Stimulated activated CD4-positive, alpha-beta T cell treated with anti-CD3 and anti-CD28 coated beads, Interleukin-12 subunit alpha, Interleukin-12 subunit beta, amount 100 ng/mL, for 48 hours (primary cell): ENCODE data around the gene PIEZO2.
"Not testable (repeated sequence)": the region's sequence is repeated elsewhere in the genome, so short reads cannot be mapped to it uniquely, and the experiment has no call there.

ENCODE experiments used
- DNase-seq, 3 donors: peaks; one replicate each; pipeline ENCODE4 v3.0.0-alpha.2; 2020; ENCODE audit warnings: low read depth in 2 of 3, low spot score in 1 of 3

The PIEZO2 gene

DNA sequence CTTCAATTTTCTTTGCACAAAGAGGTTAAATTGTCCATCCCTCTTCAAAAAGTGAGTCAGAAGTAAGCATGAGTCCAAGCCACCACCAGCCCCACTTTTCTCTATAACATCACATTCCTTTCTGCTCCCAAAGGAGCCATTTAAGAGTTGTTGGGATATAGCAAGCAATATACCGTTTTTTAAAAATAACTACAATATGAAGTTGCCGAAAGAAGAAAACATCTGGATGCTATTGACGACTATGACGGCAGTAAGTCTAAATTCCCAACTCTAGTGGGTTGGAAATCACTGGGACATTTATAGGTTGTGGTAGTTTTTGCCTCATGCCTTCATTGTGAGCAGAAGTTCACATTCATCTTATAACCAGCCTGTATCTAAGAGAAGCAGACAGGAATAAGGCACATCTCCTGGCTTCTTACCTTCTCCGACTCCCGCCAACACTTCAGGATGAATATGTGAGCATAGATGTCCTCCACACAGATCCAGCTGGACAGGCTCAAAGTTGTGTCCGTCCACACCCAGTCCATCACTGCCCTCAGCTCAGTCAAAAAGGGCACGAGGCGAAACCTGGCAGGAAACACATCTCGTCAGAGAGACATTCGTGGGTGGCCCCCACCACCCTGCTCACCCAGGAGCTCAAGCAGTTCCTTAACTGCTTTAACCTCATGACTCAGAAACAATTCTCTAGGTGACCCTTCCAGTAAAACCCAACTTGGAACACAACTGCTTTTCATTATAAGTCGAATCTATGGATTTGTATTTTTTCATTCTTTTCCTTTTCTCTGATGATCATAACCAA lies 459.9 kb downstream of the PIEZO2 start:
- no peak for DNase-seq

DNA sequence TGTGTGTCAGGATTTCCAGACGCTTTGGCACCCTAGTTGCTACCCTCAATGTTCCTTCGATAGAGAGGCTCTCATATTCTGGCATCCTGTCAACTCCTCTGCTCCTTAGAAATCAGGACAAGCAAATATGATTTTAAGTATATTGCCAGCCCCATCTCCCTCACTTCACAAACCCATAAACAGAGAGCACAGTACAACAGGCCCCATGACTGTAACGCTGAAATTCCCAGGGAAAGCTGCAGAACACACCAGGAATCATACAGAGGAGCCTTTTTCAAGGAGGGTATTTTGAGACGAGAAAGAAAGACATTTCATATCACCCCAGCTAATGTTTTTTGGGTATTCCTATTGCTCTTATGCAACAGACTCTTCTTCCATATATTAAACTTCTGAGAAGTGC lies 460.6 kb downstream of the PIEZO2 start:
- DNase-seq: no peak

DNA sequence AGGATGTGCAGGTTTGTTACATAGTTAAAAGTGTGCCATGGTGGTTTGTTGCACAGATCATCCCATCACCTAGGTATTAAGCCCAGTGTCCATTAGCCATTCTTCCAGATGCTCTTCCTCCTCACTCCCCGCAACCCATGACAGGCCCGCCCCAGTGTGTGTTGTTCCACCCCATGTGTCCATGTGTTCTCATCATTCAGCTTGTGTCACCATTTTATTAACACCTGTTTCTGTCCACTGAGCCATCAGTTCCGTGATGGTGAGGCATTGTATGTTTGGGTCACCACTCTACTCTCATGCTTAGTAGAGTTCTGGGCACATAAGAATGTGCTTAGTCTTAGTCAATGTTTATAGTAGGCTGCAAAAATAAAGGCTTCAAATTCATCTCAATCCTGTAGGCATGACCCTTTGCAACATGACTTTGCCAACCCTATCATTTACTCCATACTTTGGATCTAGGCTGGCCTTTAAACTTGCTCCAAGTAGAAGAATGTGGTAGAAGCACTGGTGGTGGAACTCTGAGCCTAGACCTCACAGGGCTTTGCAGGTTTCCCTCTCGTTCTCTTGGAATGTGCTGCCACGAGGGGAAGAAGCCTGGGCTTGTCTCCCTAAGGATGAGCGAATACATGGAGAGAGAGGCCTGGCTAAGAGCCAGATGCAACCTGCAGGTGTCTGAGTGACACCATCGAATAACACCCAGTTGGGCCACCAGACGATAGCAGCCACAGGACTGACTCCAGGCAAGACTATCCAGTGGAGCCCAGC lies 462.0 kb downstream of the PIEZO2 start:
- no peak for DNase-seq

DNA sequence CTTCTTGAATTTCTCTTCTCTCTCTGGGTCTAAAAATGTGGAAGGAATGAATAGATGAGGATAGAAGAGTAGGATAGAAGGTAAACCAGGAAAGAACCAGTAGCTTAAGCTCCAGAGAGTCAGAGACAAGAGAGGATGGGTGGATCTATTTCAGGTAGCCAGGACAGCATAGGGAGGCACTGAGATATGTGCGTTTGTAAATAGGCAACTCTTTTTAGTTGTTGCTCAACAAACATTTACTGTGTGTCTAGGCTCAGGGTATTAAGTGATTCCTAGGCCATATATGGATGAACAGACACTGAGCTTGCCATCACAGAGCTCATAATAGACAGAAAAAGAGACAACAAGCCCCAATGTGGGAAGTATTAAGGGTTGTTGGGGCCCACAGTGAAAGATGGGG lies 463.1 kb downstream of the PIEZO2 start:
- no peak for DNase-seq

DNA sequence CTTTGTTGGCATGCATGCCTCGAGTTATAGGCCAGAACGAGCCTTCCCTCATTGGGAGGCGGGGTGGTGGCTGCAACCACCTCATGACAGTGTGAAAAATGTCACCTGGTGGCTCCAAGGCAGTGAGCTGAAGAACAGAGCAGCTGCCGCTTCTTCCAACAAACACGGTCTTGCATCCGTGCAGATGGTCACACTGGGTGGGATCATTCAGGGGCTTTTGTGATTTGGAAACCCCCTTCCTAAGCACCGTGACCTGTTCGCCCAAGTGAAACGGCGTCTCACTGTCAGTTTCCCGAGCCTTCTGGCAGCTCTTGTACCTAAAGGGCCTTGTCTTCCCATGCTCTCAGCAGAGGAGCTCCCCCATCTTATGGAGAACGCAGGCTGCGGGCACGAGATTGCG lies 463.9 kb downstream of the PIEZO2 start:
- DNase-seq: no peak

DNA sequence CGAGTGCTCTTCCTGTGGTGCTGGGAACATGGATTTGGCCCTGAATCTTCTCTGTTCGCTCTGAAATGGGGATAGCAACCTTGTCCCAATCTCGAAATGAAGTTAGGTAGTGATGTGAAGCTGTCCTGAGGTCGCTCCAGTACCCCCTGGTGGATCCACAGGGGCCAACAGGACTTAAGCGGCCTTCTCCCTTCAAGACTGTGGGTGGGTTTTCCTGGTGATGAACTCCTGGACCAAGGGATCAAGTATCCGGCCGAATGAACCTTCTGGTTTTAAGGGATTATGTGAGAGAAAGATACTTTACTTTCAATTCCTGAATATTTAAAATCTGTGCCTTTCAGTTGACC lies 467.0 kb downstream of the PIEZO2 start:
- DNase-seq: no peak

DNA sequence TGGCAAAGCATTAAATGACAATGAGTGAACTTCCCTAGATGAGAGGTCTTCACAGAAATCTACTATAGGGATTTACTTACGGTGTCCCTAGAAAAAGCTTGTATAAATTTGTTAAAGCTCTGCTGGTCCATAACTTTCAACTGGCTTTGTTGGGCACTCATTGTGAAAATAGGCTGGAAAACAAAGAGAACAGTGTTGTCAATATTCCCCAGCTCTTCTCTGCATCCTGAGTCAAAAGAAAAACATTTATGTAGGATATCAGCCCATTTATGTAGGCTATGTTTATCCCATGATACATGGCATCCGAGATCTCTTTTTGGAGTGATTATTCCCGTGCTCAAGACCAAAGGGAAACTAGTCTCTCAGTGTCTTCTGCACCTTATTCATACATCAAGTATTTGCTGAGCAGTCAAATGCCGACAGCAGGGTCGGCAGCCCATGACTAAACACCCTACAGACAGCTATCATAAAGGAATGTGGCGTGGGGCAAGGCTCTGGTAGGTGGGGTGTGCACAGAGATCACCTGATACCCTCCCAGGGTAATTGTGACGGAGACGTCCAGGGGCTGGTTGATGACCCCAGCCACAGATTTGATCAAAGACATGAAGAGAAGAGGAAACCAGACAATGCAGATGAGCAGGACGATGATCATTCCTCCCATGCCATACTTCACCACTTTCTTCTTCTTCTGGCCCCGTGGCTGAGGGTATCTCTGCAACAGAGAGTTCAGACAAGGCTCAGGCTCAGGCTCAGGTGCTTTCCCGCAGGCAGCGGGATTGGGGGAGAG lies 467.6 kb downstream of the PIEZO2 start:
- DNase-seq: no peak

DNA sequence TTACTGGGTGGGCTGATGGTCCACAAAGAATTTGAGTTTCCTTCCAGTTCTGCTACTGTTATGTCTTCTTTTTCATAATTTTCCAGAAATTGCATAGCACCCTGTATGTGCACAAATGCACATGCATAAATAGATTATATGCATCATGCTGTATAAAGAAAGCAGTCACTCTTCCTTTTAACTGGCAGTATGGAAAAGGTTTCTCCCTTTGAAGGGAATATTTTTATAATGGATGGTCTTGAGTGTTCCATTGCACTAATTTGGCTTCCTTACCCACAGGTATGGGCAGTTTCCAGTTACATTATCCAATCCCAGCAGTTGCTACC lies 469.1 kb downstream of the PIEZO2 start:
- no peak for DNase-seq

DNA sequence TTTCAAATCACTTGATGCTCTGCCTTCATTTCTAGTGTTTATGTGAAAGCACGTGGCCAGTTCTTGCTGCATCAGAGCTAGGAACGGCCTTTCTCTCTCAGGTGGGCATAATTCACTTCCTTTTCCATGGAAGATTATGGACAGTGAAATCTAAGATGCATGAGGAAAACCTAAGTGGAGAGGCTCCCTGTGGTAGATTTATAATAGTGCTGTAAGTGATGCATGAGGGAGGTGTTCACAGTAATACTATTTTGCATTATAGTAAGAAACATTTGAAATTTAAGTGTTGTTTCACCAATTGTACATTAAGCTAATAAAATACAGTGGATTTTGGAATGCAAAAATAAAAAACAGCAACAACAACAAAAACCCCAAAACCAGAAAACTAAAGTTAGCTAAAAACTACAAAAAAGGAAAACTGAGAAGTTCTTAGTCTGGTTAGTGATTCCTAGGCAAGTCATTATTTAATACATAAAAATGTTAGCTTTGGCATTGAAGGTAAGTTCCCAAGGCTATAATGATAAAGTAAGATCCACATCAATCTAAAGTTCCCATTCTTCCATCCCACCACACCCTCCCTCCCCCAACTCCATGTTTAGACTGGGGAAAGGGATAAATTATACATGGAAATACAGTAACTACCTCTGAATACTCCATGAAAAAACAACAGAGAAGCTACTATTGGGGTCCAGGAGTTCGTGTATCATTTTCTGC lies 469.7 kb downstream of the PIEZO2 start:
- no peak for DNase-seq

DNA sequence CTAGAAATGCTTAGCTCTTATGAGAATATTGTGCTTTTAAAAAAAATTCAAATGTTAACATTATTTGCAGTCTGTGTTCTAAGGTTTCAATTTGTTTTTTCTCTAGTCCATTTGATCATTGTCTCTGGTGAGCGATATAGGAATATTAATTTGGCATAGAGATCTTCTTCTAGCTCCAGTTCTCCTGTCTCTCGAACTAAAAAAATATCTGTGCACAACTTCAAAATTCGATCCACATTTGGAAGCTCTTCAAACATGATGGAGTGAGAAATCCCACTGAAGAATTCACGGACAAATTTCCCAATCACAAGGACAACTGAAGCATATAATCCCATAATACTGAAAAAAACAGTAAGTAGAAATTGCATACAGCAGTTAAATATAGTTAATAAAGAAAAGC lies 477.9 kb downstream of the PIEZO2 start:
- DNase-seq: no peak

DNA sequence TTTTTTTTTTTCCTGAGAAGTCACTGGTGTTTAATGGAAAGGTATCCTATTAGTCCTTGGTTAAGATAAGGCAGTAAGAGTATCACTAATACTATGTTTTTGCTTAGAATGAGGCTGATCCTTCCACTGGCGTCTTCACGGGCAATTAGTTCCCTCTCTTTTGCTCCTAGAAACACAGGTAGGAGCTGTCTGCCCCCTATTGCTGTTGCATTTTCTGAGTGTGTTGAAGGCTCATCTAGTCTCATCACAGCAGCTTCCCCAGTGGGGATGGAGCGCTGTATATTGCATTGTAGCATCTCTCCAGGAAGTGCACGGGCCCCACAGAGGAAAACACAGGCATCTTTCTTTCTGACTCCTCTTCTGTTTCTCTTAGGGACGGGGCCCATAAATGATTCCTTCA lies 478.5 kb downstream of the PIEZO2 start:
- DNase-seq: no peak

DNA sequence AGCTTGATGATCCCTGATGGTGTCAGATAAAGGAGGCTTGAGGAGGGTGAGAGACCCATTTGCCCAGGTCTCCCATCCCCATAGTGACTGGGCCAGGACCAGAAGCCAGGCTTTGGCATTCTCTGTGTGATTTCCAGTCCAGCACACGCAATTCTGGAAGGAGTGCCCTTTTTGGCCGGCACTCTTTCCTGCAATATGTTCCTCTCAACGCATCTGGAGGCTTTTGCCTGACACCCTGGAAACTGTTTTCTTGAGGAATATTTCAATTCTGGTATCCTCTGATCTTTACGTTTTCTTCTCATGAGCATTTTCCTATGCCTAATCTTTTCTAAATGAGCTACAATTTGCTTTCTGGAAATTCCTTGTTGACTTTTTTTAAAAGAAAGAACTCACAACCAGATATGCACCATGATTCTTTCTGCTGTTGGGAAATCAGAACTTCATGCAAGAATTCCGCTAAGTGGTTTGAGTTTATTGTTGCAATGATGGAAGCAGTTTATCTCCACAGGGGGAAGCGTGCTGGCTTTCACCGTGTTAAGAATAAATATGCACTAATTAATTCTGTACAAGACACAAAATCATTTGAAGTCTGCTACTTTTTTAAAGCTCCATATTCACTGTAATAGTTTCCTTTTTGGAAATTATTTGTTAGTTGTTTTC lies 479.8 kb downstream of the PIEZO2 start:
- DNase-seq: no peak

DNA sequence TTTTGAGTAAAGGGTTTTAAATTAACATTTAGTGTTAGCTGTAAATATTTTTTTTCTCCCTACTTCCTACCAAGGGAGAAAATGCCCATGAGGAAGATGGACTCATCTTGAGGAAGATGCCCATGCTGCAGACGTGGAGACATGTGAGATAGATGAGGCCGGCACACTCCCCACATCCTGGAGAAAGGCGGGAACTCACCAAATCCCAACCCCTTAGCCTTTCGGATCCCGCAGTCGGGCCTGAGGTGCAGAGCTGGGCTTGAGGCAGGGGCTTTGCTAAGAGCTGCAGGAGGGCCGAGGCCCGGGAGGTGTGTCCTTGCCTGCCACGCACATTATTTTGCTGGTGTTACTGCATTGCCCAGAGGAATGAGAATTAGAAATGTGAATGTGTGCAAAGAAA lies 485.6 kb downstream of the PIEZO2 start:
- DNase-seq: no peak

DNA sequence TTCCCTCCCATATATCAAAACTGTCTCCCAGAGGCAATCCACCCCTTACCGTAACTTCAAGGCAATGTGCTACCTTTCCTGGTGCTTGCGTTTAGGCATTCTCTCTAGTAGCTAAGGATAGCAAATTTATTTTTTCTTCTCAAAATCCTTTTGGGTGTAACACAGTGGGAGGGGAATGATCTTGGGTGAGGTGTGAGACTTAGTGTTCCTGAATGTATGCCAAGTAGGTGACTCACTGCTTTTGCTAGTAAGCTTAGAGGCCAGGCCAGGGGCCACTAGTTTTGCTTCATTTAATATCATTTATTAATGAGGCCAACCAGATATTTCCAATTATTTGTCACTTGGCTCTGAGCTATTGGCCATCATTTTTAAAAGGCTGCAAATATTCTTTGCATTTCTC lies 488.1 kb downstream of the PIEZO2 start:
- no peak for DNase-seq

DNA sequence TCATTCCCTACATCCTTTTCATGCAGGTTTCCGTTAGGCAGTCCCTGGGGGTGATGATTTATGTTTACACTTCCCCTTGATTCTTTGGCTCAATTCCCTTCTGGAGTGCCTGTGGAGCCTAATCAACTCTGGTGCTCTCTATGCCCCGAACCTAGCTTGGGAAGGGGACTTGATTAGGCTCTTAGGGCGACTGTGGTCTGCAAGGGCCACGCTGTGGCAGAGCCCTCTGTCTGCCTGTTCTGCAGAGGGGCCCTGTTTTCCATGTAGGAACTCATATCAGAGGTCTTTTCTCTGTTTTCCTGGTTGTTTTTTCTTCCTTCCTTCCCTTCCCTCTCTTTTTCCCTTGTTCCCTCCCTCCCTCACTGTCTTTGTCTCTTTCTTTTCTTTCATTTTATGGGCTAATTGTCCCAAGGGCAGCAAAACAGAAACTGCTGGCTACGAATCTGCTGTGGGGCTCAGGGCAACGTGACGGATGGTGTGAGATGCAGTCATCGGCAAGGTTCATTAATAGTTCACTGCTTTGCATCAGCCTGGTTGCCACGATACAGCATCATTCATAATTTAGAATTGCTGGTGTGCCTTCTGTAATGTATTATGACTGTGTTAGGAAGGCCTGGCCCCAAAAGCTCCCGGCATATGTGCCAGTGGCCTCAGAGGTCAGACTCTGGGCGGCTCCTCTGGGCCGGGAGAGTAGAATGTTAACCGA lies 489.0 kb downstream of the PIEZO2 start:
- no peak for DNase-seq

DNA sequence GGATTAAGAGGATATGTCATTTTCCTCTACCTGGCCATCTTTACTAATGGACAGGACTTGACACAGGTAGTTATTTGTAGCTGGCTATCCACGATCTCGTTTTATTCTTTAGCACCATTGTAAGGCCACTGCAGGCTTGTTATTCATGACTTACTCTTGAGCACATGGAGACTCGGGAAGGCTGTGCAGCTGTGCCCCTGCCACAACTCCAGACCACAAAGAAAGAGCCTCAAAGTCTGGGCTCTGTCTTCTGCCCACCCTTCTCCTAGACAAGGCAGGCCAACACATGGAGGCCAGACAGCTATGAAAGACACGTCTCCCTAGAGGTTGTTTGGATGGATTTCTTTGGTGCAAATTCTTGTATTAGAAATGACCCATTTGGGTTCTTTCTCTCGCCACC lies 489.8 kb downstream of the PIEZO2 start:
- no peak for DNase-seq

DNA sequence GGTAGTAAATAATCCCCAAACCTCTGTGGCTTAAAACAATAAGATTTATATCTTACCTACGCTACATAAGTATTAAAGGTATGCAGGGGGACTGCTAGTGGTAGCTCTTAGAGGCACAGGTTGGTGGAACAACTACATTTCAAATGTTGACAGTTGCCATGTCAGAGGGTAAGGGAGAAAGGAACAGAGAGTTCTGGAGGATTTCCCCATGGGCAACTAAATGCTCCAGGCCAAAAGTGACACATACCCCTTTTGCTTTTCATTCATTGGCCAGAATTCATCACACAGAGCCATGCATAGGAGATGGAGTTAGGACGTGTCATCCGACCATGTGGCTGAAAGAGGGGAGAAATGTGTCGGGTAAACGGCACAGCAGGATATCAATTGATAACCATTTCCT lies 490.4 kb downstream of the PIEZO2 start:
- DNase-seq: no peak

DNA sequence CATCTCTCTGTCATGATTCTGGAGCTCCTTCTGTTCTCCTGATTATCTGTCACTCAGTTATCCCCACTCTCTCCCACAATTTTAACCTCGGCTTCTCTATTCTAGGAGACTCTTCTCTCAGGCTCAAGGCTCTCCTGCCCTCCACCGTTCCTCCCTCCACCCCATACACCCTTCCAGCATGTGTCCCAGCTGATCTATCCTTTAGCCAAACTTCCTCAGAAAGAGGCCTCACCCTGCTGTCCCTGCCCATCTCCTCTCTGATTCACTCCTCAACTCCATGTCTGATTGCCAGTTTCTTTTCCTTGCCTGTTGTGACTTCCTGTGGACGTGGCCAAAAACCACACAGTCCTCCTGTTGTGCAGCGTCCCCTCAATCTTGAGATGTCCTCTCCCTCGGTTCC lies 505.4 kb downstream of the PIEZO2 start:
- DNase-seq: not testable (repeated sequence)

DNA sequence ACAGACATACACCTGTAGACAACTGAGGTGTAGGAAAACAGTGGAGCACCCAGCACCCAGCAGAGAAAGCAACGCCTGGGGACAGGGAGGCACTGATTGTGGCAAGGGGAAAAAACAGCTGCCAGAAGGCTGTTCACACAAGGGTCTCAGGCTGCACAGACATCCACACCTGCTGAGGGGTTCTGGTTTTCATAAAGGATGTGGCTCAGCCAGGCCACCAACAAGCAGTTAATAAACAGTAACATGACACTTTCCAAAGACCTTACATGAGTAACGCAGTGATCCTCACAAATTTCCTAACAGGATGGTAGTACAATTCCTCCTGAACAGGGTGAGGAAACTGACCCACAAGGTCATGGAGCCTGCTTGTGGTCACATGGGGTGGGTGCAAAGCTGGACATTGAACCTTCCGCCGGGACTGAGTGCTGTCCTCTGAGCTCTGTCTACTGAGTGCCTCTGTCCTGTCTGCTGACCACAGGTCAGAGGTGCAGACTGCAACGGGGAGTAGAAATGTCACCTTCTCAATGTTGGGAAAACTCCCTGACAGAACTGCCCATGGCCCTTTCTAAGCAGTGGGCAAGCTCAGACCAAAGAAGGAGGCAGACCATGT lies 506.3 kb downstream of the PIEZO2 start:
- not testable (repeated sequence) for DNase-seq

DNA sequence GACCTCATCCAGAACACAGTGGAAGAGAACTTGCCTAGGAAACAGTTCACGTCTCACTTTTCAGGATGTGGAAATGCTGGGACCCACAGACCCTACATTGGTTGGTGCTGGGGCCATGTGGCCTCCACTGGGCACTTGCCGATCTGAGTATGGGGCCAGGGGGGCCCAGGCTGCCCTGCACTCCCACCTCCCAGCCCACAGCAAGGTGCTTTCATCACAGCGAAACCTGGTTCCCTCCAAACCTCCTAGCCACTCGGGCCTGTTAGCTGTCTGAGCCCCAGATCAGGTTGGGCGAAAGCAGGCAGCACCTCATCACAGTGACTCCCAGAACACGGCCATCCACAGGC lies 510.9 kb downstream of the PIEZO2 start:
- DNase-seq: not testable (repeated sequence)
